CD4-positive, alpha-beta T cell treated with Interleukin-17A for 4 hours (primary cell): ENCODE measurements around the gene PPIP5K1.
"Not testable (repeated sequence)": the region's sequence is repeated elsewhere in the genome, so short reads cannot be mapped to it uniquely, and the experiment has no call there.

Source experiments
- DNase-seq: peaks from one replicate; pipeline ENCODE4 v3.0.0-alpha.2; 2020; ENCODE audit warnings: mixed read lengths

PPIP5K1 gene

DNA sequence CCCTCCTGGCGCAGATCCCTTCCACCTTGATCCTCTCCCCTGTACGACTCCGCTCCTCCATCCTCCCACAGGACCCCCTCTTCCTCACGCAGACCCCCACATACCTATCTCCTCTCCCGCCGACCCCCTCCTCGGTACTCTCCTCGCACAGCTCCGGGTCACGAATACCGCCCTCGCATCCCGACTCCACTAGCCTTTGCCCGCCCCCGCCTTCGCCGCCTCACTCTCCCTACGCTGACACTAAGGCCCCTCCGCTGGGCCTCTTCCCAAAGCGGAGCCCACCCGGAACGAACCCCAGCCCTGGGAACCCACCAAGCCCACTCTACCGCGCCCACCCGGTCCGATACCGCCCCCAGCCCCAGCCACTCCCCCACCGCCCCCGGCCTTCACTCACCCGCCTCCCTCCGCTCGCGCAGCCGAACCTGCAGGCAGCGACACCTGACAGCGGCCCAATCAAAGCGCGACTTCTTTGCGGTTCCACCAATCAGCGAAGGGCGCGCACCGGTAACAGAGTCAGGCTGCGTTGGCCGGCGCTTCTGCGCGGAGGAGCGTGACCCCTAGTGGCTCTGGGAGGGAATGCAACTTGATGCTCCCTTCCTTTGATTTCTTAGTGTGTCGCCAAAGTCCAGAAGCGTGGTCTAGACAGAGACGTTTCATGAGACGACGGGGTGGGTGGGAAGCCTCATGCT lies at the start of gene PPIP5K1:
TSS of gene PPIP5K1 (minus strand) at position 431 of the 689 bp plus-strand sequence. CDS start 5,704 bp downstream, outside the sequence.
- DNase-seq, result not testable (repeated sequence)

DNA sequence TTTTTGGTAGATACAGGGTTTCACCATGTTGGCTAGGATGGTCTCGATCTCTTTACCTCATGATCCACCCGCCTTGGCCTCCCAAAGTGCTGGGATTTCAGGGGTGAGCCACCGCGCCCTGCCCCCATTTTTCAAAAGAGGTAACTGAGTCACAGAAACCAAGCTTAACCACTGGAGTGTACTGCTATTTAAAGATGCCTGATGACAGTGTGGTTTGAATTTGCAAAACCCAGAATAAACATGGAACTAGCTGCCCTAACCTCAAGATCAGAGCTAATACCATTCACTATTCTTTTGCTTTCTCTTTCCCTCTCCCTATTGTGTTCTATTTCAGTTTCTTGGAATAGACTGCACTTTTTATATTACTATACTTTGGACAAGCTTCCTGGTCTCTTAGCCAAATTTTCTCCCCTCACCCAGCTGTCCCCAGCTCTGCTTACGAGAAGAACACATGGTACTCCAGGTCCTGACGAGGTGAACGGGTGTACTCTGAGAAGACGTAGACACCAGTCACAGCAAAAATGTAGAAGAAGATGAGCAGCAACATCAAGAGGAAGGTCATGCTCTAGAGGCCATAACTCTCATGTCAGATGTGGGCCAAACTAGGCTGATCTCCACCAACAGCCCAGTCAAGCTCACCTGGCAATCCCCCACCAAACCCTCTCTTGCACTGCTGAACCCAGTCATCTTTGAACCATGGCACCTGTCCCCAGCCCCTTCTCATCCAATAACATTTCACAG lies 48.6 kb upstream of the PPIP5K1 start:
- not testable (repeated sequence) for DNase-seq

DNA sequence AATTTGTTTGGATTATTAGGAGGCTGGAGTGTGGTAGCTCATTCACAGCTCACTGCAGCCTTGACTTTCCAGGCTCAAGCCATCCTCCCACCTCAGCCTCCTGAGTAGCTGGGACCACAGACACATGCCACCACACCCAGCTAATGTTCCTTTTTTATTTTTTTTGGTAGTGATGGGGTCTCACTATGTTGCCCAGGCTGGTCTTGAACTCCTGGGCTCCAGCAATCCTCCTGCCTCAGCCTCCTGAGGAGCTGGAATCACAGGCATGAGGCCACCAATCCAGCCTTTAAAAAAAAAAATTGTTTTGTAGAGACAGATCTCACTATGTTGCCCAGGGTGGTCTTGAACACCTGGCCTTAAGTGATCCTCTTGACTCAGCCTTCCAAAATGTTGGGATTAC lies 36.9 kb upstream of the PPIP5K1 start:
- DNase-seq, result not testable (repeated sequence)

DNA sequence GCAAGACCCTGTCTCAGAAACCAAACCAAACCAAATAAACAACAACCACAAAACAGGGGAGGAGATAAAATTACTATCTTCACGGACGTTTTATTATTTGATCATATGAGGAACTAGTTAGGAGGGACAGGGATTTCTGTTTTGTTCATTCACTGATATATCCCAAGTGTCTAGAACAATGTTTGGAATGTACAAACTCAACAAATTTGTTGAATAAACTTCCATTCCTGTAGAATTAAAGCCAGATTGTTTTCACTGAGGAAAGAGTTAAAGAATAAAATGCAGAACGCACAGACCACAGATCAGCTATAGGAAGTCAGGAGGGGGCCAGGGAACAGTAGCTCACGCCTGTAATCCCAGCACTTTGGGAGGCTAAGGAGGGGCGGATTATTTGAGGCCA lies 35.1 kb upstream of the PPIP5K1 start:
- no peak for DNase-seq

DNA sequence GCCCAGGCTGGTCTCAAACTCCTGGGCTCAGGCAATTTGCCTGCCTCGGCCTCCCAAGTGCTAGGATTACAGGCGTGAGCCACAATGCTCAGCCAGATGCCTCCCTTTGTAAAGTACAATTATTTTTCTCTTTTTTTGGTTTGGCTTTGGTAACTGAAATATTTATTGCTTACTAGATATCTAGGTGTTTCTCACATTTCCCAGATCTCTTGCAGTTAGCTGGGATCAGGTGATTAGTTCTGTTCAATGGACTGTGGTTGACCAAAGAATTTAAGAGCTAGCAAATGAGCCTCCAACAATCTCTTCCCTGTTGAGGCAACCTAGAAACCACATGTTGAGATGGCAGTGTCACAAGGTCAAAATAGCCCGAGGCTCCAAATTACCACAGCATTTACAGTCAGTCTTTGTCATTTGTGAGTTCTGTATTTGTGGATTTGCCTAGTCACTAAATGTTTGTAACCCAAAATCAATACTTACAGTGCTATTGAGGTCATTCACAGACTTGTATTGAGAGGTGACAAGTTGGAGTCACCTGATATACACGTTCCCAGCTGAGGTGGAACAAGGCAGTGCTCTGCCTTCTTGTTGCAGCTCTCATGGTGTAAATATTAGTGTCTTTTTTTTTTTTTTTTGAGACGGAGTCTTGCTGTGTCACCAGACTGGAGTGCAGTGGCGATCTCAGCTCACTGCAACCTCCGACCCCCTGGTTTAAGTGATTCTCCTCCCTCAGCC lies 32.2 kb upstream of the PPIP5K1 start:
- DNase-seq, result not testable (repeated sequence)

DNA sequence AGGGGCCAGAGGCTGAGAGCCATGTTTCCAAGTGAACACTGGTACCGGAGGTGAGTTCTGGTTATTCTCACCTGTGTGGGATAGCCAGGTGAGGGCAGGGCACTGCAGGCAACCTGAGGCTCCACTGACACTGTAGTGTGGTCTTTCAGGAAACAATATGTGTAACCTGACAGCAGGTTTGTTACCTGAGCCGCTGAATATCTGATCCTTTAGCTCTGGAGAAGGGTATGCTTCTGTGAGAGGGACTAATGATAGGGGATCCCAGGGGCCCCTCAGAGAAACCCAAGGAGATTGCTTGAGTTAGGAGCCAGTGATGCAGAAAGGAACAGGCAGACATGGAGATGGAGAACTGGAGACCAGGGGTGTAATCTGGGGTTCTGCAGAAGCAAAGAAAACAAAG lies 28.7 kb upstream of the PPIP5K1 start, which contains the start of gene STRC:
TSS of gene STRC (minus strand) at position 101 of the 400 bp plus-strand sequence. CDS start at position 23, 78 bp downstream.
- not testable (repeated sequence) for DNase-seq

DNA sequence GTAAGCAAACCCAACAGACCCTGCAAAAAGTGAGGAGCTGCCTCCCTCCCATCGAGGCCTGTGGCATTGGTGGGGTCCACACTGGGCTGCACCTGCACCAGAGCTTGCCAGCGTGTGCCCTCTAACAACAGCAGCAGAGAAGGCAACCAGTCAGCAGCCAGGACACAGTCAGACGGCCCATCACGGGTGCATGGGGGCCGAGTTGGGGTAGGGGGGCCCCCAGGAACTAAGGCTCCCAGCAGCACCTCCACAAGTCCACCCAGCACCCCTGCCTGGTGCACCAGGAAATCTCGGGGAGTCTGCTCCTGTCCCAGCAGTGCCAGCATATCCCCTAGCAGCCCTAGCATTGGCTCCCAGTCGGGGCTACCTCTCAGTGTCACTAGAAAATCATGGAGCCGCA lies 27.7 kb upstream of the PPIP5K1 start:
- not testable (repeated sequence) for DNase-seq

DNA sequence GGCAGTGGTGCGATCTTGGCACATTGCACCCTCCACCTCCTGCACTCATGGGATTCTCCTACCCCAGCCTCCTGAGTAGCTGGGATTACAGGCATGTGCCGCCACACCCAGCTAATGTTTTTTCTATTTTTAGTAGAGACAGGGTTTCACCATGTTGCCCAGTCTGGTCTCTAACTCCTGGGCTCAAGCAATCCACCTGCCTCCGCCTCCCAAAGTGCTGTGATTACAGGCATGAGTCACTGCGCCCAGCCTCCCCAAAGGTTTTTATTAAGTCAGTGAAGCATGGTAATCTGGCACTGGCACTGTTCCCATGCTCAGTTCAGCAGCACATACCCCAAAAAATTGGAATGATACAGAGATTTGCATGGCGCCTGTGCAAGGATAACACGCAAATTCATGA lies 12.2 kb upstream of the PPIP5K1 start:
- not testable (repeated sequence) for DNase-seq

DNA sequence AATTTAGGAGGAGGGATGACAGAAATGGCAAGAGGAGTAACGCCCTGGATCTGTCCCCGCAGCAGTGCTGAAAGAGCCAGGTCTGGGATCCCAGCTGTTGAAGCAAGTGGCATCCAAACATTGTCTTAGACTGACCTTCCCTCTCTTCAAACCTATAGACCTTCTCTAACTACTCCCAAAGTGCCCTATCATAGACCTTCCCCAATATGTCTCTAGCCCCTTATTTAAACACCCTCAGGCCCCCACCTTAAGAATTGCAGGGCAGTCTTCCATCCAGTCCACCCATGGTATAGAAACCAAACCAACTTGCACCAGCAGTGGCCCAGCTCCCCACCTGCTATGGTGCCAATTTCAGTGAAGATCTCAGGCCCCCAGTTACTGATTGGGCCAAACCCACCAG lies 10.2 kb upstream of the PPIP5K1 start:
- not testable (repeated sequence) for DNase-seq

DNA sequence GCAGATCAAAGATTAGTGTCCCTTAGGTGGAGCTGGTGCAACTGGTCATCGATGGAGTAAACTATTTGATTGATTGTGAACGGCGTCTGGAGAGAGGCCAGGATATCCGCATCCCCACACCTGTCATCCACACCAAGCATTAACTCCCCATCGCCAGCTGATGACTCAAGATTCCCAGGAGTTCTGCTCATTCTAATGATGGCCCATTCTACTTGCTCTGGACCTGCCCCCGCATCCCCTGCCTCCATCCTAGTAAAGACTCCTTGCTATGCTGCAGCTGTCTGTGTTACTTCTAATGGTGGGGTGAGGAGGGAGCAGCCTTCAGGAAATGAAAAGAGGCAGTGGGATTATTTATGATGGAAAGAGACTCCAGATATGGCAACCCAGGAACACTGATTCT lies 9.1 kb upstream of the PPIP5K1 start:
- not testable (repeated sequence) for DNase-seq

DNA sequence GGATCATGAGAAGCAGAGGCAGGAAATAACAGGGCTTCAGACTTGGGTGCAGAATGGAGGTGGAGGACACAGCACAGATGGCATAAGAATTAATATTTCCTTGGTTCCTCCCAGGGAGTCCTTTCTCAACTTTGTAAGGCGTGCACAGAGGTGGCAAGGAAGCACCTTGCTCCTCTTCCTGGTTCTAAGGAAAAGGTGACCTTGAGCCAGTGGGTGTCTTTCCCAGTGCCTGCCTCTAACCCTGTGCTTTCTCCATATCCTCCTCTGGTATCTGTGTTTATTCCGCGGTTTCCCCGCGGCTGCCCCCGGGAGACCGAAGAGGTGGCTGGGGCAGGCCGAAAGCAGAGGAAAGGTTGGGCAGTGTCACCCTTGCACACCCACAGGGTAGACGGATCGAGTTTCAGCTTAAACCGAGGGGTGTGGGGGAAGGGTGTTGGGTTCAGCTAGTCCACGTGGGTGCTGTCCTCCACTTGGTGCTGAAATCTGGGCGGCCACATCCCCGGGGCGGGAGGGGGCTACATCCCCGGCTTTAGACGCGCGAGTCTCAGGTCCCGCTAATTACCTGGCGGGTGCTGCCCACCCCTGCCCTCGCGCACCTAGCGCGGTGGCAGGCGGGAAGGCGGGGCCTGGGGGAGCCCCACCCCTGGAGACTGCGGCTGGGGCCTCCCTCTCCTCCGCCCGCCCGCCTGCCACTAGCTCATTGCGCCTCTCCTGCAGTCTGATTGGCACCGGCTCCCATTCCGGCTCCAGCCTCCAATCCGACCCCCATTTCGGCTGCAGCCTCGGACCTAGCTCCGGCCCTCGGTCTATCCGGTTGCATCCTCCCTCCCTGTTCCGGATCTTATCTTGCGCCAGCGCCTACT lies 3.6 kb upstream of the PPIP5K1 start, which contains the start of gene CKMT1B:
TSS of gene CKMT1B (plus strand) at position 700 of the 863 bp plus-strand sequence. CDS start 192 bp downstream, outside the sequence.
- DNase-seq, result not testable (repeated sequence)

DNA sequence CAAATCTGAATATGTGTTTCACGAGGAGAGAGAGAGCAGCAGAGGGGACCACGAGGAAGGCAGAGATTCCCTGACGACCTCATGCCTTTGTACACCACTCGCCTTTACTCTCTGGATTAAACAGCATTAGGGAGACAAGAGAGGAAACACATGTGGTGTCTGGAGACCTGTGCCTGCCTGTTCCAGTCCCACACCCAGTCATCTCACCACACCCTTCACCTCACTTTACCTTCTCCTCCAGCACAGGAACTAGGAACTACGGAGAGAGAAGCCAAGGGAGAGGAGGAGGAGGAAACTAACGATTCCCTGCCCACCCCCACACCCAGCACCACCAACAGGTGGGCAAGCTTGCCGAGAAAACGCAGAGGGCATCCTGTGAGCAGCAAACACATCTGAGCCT lies 2.8 kb upstream of the PPIP5K1 start:
- DNase-seq, result not testable (repeated sequence)

DNA sequence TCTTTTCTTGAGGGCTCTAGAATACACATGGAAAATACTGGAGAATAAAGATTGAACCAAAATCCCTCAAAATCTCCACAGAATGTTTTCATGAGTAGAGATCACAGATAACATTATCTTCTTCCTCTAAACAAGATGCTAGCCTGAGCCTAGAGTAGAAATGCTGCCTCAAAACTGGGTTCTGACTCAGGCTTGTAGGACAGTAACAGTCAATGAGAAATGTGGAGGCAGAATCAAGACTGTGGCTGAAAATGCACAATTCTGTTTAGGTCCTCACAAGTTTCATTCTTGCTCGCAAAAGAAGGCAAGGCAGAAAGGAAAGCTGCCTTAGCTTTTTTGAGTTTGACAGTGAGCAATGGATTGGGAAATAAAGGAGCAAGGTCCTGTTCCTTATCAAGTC lies 15.4 kb downstream of the PPIP5K1 start:
- DNase-seq, result not testable (repeated sequence)

DNA sequence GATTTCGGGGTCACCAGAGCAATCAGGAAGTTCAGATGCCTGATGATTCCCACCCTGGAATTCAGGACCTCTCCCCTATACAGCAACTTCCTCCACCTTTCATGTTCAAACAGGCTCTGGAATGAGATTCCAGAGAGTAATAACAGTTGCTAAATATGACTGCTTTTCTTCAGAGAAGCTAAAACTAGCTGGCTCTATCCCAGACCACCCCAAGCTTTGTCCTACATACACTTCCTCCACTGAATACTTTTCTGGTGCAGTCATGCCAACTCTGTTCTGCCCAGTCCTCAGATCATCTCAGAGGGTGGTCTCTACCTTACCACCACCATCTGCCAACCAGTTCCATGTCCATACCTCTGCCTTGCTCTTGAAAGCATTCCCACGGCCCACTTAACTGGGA lies 23.4 kb downstream of the PPIP5K1 start:
- DNase-seq, result not testable (repeated sequence)

DNA sequence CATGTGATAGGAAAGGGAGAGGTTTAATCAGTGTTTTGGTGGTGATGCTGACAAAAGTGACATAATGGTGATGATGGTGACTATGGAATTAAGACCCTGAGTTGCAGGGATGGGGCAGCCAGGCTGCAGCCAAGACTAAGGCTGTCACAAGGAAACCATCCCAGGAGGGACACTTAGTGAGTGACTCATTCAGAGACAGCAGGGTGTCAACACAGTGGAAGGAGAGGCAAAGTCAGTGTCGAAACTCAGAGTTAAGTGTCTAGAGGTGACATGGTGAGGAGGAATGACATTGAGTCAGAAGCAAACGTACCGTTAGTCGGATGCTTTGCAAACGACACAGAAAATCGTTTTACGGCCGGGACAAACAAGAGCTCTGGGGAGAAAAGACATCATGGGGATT lies 26.2 kb downstream of the PPIP5K1 start:
- DNase-seq, result not testable (repeated sequence)

DNA sequence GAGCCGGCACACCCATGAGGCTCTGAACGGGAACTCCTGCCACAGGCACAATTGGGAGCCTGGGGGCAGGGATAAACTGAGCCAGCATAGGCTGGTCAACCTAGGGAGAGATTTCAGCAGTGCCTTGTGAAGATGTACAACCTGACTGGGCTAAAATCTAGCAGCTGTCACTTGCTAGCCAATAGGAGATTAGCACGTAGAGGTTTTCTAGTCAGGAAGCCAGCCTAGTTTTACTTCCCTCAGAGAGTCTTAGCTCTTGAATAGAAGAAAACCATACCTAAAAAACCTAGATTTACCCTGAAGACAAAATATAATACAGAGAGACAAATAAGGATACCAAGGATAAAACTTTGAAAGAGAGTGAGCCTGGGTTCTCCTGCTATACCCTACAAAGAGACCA lies 27.3 kb downstream of the PPIP5K1 start:
- not testable (repeated sequence) for DNase-seq

DNA sequence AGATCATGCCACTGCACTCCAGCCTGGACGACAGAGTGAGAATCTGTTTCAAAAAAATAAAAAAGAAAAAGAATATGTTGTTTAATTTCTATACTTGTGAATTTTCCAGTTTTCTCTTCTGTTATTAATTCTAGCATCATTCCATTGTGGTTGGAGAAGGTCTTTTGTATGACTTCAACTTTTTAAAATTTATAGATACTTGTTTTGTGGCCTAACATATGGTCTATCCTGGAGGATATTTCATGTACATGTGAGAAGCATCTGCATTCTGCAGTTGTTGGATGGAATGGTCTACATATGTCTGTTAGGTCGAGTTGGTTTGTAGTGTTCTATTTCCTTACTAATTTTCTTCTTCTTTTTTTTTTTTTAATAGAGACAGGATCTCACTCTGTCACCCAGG lies 37.0 kb downstream of the PPIP5K1 start:
- no peak for DNase-seq

DNA sequence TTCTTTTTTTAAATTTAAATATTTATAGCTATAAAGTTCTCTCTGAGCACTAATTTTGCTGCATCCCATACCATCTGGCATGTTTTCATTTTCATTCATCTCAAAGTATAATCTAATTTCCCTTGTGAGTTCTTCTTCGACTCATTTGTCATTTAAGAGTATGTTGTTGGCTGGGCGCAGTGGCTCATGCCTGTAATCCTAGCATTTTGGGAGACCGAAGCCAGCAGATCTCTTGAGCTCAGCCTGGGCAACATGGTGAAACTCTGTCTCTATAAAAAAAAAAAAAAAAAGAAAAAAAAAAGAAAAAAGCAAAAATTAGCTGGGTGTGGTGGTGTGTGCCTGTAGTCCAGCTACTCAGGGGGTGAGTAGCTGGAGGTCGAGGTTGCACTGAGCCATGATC lies 37.8 kb downstream of the PPIP5K1 start:
- no peak for DNase-seq

DNA sequence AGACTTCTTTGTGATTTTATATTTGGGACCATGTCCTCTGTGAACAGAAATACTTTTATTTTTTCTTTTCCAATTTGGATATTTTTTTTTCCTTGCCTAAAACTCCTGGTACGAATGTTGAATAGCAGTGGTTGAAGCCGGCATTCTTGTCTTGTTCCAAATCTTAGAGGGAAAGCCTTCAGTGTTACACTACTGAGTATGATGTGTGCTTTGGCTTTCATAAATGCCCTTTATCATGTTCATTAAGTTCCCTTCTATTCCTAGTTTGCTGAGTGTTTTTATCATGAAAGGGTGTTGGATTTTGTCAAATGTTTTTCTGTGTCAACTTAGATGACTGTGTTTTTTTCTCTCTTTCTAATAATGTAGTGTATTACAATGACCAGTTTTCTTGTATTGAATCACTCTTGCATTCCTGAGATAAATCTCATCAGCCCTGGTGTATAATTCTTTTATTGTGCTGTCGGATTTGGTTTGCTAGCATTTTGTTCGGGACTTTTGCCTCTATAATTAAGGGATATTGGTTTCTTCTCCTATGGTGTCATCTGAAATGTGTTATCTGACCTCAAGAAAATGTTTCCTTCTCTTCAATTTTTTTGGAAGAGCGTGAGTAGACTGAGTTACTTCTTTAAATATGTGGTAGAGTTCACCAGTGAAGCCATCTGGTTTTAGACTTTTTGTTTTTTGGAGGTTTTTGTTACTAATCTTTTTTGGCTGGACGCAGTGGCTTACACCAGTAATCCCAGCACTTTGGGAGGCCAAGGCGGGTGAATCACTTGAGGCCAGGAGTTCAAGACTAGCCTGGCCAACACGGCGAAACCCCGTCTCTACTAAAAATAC lies 39.3 kb downstream of the PPIP5K1 start:
- DNase-seq, result no peak

DNA sequence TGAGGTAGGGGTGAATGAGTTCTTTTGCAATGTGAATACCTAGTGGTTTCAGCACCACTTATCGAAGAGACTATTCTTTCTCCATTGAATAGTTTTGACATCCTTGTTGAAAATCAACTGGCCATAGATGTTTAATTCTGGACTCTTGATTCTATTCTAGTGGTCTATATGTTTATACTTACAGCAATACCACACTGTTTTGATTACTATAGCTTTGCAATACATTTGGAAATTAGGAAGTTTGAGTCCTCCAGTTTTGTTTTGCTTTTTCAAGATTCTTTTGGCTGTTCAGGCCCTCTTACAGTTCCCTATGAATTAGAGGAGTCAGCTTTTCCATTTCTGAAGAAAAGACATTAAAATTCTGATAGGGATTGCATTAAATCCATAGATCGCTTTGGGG lies 42.5 kb downstream of the PPIP5K1 start:
- no peak for DNase-seq

DNA sequence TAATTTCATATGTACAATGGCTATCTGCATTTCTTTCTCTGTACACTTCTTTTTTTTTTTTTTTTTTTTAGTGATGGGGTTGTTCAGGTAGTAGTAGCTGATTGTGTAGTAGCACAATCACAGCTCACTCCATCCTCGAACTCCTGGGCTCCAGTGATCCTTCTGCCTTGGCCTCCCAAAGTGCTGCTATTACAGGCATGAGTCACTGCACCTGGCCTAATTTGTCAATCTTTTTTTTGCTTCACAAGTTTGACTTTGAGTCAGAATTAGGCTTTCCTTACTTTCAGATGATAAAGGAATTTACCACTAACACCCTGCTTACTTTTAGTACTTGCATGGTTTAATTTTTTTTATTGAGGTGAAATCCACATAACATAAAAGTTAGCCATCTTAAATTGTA lies 44.6 kb downstream of the PPIP5K1 start:
- no peak for DNase-seq
